Kidney (tissue), 14 donors: ENCODE data around the gene WWC2. TPM values are rescaled to one million over a fixed set of nuclear protein-coding genes. Genes with fewer than 3 reads are reported as not detected.

ENCODE experiments used
- DNase-seq, 5 donors: peaks; one replicate each; pipeline ENCODE4 v3.0.0-alpha.2; 2013 to 2020
- FAIRE-seq: peaks from 2 replicates; lab custom pipeline; 2012; peaks lifted over from hg19 to GRCh38; lab: Jason Lieb, UNC
- H3K27ac ChIP-seq, 2 donors: one replicate each; pipeline ENCODE4 v1.7.0; 2013; ENCODE audit warnings: low read depth in 2 of 2, low read length in 2 of 2, inconsistent platforms in 1 of 2
- H3K27me3 ChIP-seq: one replicate; pipeline ENCODE4 v1.7.1; 2013; ENCODE audit warnings: low read length, inconsistent platforms; ENCODE audit not compliant: control insufficient read depth, insufficient read depth
- H3K36me3 ChIP-seq, 3 donors: one replicate each; pipeline versions ENCODE4 v1.7.0 to v1.7.1; 2013; ENCODE audit warnings: low read length in 3 of 3, control low read depth in 1 of 3, inconsistent platforms in 1 of 3; ENCODE audit not compliant: insufficient read depth in 3 of 3, control insufficient read depth in 2 of 3
- H3K4me1 ChIP-seq, 3 donors: one replicate each; pipeline versions ENCODE4 v1.7.0 to v1.7.1; 2013; ENCODE audit warnings: low read length in 3 of 3, inconsistent platforms in 1 of 3, low read depth in 1 of 3; ENCODE audit not compliant: control insufficient read depth in 2 of 3, insufficient read depth in 2 of 3
- H3K4me3 ChIP-seq, 3 donors: one replicate each; pipeline versions ENCODE4 v1.7.0 to v1.8.1; 2013; ENCODE audit warnings: low read length in 3 of 3, control low read depth in 1 of 3, inconsistent platforms in 1 of 3
- H3K9ac ChIP-seq, 3 donors: one replicate each; pipeline versions ENCODE4 v1.7.0 to v1.7.1; 2013; ENCODE audit warnings: low read length in 3 of 3, control low read depth in 1 of 3, inconsistent platforms in 1 of 3
- H3K9me3 ChIP-seq, 3 donors: one replicate each; pipeline versions ENCODE4 v1.7.0 to v1.7.1; 2013; ENCODE audit warnings: low read length in 3 of 3, control low read depth in 1 of 3, inconsistent platforms in 1 of 3; ENCODE audit not compliant: control insufficient read depth in 2 of 3, insufficient read depth in 1 of 3
- CTCF ChIP-seq: IDR thresholded peaks from 3 replicates; pipeline ENCODE4 v1.5.1; 2012; ENCODE audit warnings: mild to moderate bottlenecking, moderate library complexity, borderline replicate concordance; ENCODE audit not compliant: insufficient read depth; ENCODE audit errors: extremely low read depth
- intact Hi-C: fragments of 100-400 bp; cut with DNase I; formaldehyde crosslinking; loops from one replicate; pipeline ENCODE4 v1.11.1; 2022
- polyA plus RNA-seq: library from polyadenylated mRNA; stranded (reverse); fragments of 350-450 nt; fragmentation: Illumina TruSeq; extraction: RNeasy Lipid Tissue Mini Kit (QIAGEN cat#74804); gene quantifications from one replicate; pipeline ENCODE4 v1.2.3, GENCODE V29; 2014; ENCODE audit warnings: low read depth, low replicate concordance; ENCODE audit not compliant: insufficient read depth
- total RNA-seq: library from RNA; stranded (reverse); fragmentation: NEBNext Ultra II Directional; extraction: Animal tissue kit (Norgen Biotek cat#: 25700); gene quantifications from one replicate; pipeline ENCODE4 v1.2.1, GENCODE V29; 2021
- donor health status: control.
- donor health status: control.
- donor health status: control.
- donor health status: control.
- donor health status: control.
- donor health status: DM: yes; HTN: yes; CAD: no.
- donor health status: Normal renal cell carcinoma (clear cell type).

WWC2 gene
- total and polyA plus RNA-seq, 2 donors from 2014 or later = 10.1 to 59.6 TPM

- Histone ChIP-seq H3K27ac (no peak overlapping the region), H3K4me3 (no peak overlapping the region), H3K36me3 (no peaks in the 10 kb centered on the region), H3K9ac (no peak overlapping the region), H3K27me3 (no peaks in the 10 kb centered on the region), H3K9me3 (no peaks in the 10 kb centered on the region), H3K4me1 (peaks cover 0 to 15% (median 13%) of the 10 kb centered on the region in 3 donors)
- FAIRE-seq (peak; percentile 84), DNase-seq (peak in 1 of 5 donors; percentile 5)
- intact Hi-C loops = no loop called here
- no peak for TF ChIP-seq CTCF
These were observed 236.4 kb downstream of the WWC2 start for GRCh38 chr4:183335369-183335940.

GRCh38 chr4:183337349-183337748 is 238.3 kb downstream of the WWC2 start:
- Histone ChIP-seq H3K9ac (no peak overlapping the region), H3K27me3 (no peaks in the 10 kb centered on the region), H3K27ac (no peak overlapping the region), H3K36me3 (no peaks in the 10 kb centered on the region), H3K4me3 (no peak overlapping the region), H3K4me1 (peaks cover 0 to 6% (median 5%) of the 10 kb centered on the region in 3 donors), H3K9me3 (no peaks in the 10 kb centered on the region)
- TF ChIP-seq CTCF = no peak
- intact Hi-C loops = no loop called here
- FAIRE-seq = no peak
- DNase-seq = peak in 1 of 5 donors; percentile 43

- no peak for DNase-seq
- intact Hi-C loops = no loop called here
- no peak for FAIRE-seq
- Histone ChIP-seq H3K27ac (no peak overlapping the region), H3K4me3 (no peak overlapping the region), H3K36me3 (no peaks in the 10 kb centered on the region), H3K9me3 (no peaks in the 10 kb centered on the region), H3K27me3 (no peaks in the 10 kb centered on the region), H3K9ac (no peak overlapping the region), H3K4me1 (peaks cover 0 to 5% (median 1%) of the 10 kb centered on the region in 3 donors)
- TF ChIP-seq CTCF = no peak
These were observed 238.8 kb downstream of the WWC2 start for GRCh38 chr4:183337833-183338232.
